Karpas-422 (cell line): ENCODE measurements around the gene SOCS4. TPM values are rescaled to one million over a fixed set of nuclear protein-coding genes. Genes with fewer than 3 reads are reported as not detected.
"Not testable (repeated sequence)": the region's sequence is repeated elsewhere in the genome, so short reads cannot be mapped to it uniquely, and the experiment has no call there.

Experiments
- DNase-seq: peaks from one replicate; pipeline ENCODE4 v3.0.0-alpha.2; 2015
- H2AFZ ChIP-seq: fragments of 200-600 bp; sonication (generic); 2 replicates; pipeline ENCODE4 v1.6.1; 2014; ENCODE audit warnings: antibody characterized with exemption, low read length, mixed read lengths
- H3K27ac ChIP-seq: fragments of 200-600 bp; sonication (generic); 2 replicates; pipeline ENCODE4 v1.5.1; 2014; ENCODE audit warnings: mild to moderate bottlenecking, low read length, moderate library complexity
- H3K27me3 ChIP-seq: fragments of 200-600 bp; sonication (generic); 2 replicates; pipeline ENCODE4 v1.6.1; 2014; ENCODE audit warnings: low read length, mixed read lengths
- H3K36me3 ChIP-seq: fragments of 200-600 bp; sonication (generic); 2 replicates; pipeline ENCODE4 v1.6.1; 2014; ENCODE audit warnings: low read length, mixed read lengths; ENCODE audit not compliant: insufficient read depth
- H3K4me1 ChIP-seq: fragments of 200-600 bp; sonication (generic); 2 replicates; pipeline ENCODE4 v1.6.1; 2014; ENCODE audit warnings: mild to moderate bottlenecking, low read length, mixed read lengths
- H3K4me2 ChIP-seq: fragments of 200-600 bp; sonication (generic); 2 replicates; pipeline ENCODE4 v1.6.1; 2014; ENCODE audit warnings: low read length, low read depth, mild to moderate bottlenecking; ENCODE audit not compliant: poor library complexity, severe bottlenecking
- H3K4me3 ChIP-seq: fragments of 200-600 bp; sonication (generic); 2 replicates; pipeline ENCODE4 v1.5.1; 2014; ENCODE audit warnings: mild to moderate bottlenecking, antibody characterized with exemption, low read length, mixed read lengths
- H3K79me2 ChIP-seq: fragments of 200-600 bp; sonication (generic); 2 replicates; pipeline ENCODE4 v1.6.1; 2014; ENCODE audit warnings: mild to moderate bottlenecking, low read length, mixed read lengths
- H3K9ac ChIP-seq: fragments of 200-600 bp; sonication (generic); 2 replicates; pipeline ENCODE4 v1.6.0; 2014; ENCODE audit warnings: low read length
- H3K9me2 ChIP-seq: fragments of 200-600 bp; sonication (generic), shearing (Covaris generic); replicated peaks from 2 replicates; pipeline ENCODE4 v1.6.0; 2014; ENCODE audit warnings: mild to moderate bottlenecking, low read length, moderate library complexity; ENCODE audit not compliant: insufficient read depth
- H3K9me3 ChIP-seq: fragments of 300-700, 200-600 bp; sonication (generic); 2 replicates; pipeline ENCODE4 v1.6.1; 2014; ENCODE audit warnings: low read length, mixed read lengths
- H4K20me1 ChIP-seq: fragments of 200-600 bp; sonication (generic); 2 replicates; pipeline ENCODE4 v1.6.1; 2014; ENCODE audit warnings: mild to moderate bottlenecking, antibody characterized with exemption, low read length, low read depth; ENCODE audit not compliant: insufficient read depth
- total RNA-seq: library from RNA; depleted of rRNA; stranded (reverse); fragments of >200 nt; shearing (Covaris generic); gene quantifications from 2 replicates; pipeline ENCODE4 v1.2.3, GENCODE V29; 2014; ENCODE audit warnings: low replicate concordance

The SOCS4 gene
- total RNA-seq, 1 experiment from 2014 or later: 50.3 TPM

GRCh38 chr14:55019968-55020554, 7.0 kb upstream of the SOCS4 start:
- no peak overlapping the region for H3K9ac ChIP-seq
- H3K4me2 ChIP-seq: no peak overlapping the region
- peaks cover 4% of the 10 kb centered on the region; the same call in 1 of the 2 replicates for H3K4me1 ChIP-seq
- peaks cover 49% of the 10 kb centered on the region for H3K36me3 ChIP-seq
- H3K4me3 ChIP-seq: no peak overlapping the region
- no peaks in the 10 kb centered on the region for H4K20me1 ChIP-seq
- H3K9me2 ChIP-seq: no peaks in the 10 kb centered on the region
- H3K27ac ChIP-seq: no peak overlapping the region
- no peak overlapping the region for H2AFZ ChIP-seq
- no peaks in the 10 kb centered on the region for H3K9me3 ChIP-seq
- H3K79me2 ChIP-seq: peaks cover 92% of the 10 kb centered on the region
- no peaks in the 10 kb centered on the region for H3K27me3 ChIP-seq
- DNase-seq: no peak

GRCh38 chr14:55024365-55024764, 2.7 kb upstream of the SOCS4 start:
- H3K9ac ChIP-seq, DNase-seq, H3K4me2 ChIP-seq, H2AFZ ChIP-seq, H3K27ac ChIP-seq, H4K20me1 ChIP-seq, H3K4me3 ChIP-seq, H3K27me3 ChIP-seq, H3K9me3 ChIP-seq, H3K9me2 ChIP-seq: not testable (repeated sequence)
- Histone ChIP-seq H3K79me2 (peaks cover 92% of the 10 kb centered on the region), H3K36me3 (peaks cover 42% of the 10 kb centered on the region), H3K4me1 (peaks cover 22% of the 10 kb centered on the region)

GRCh38 chr14:55025948-55026347, 1.1 kb upstream of the SOCS4 start:
- Histone ChIP-seq H3K79me2 (peaks cover 92% of the 10 kb centered on the region), H3K27ac (peak overlapping the region; percentile 66; the same call in 1 of the 2 replicates), H3K9me3 (no peaks in the 10 kb centered on the region), H3K4me2 (peak overlapping the region; percentile 87), H3K27me3 (no peaks in the 10 kb centered on the region), H2AFZ (no peak overlapping the region), H4K20me1 (peaks cover 9% of the 10 kb centered on the region; the same call in 1 of the 2 replicates), H3K4me3 (peak overlapping the region; percentile 70), H3K9ac (peak overlapping the region; percentile 80), H3K4me1 (peaks cover 38% of the 10 kb centered on the region), H3K9me2 (no peaks in the 10 kb centered on the region), H3K36me3 (peaks cover 44% of the 10 kb centered on the region)
- DNase-seq: no peak

GRCh38 chr14:55026441-55026792, 619 bp upstream of the SOCS4 start:
- Histone ChIP-seq H3K9me3 (no peaks in the 10 kb centered on the region), H2AFZ (peak overlapping the region; percentile 41; the same call in 1 of the 2 replicates), H3K9me2 (no peaks in the 10 kb centered on the region), H3K9ac (peak overlapping the region; percentile 80), H3K79me2 (peaks cover 92% of the 10 kb centered on the region), H3K27ac (peak overlapping the region; percentile 66), H3K27me3 (no peaks in the 10 kb centered on the region), H3K4me3 (peak overlapping the region; percentile 70), H3K36me3 (peaks cover 49% of the 10 kb centered on the region), H3K4me1 (peaks cover 42% of the 10 kb centered on the region), H4K20me1 (peaks cover 13% of the 10 kb centered on the region), H3K4me2 (peak overlapping the region; percentile 87)
- no peak for DNase-seq

GRCh38 chr14:55028066-55028465, 1.0 kb downstream of the SOCS4 start:
- H3K4me2 ChIP-seq: peak overlapping the region; percentile 87
- peaks cover 60% of the 10 kb centered on the region for H3K36me3 ChIP-seq
- no peaks in the 10 kb centered on the region for H3K9me3 ChIP-seq
- H3K27ac ChIP-seq: peak overlapping the region; percentile 84
- no peaks in the 10 kb centered on the region for H3K27me3 ChIP-seq
- peaks cover 13% of the 10 kb centered on the region for H4K20me1 ChIP-seq
- H3K9ac ChIP-seq: peak overlapping the region; percentile 80
- H3K79me2 ChIP-seq: peaks cover 92% of the 10 kb centered on the region
- H3K4me1 ChIP-seq: peaks cover 43% of the 10 kb centered on the region
- H2AFZ ChIP-seq: no peak overlapping the region
- peak; percentile 67 for DNase-seq
- H3K4me3 ChIP-seq: peak overlapping the region; percentile 70
- no peaks in the 10 kb centered on the region for H3K9me2 ChIP-seq

- peak overlapping the region; percentile 70 for H3K4me3 ChIP-seq
- H3K4me2 ChIP-seq: peak overlapping the region; percentile 87
- H3K9me2 ChIP-seq: no peaks in the 10 kb centered on the region
- peaks cover 92% of the 10 kb centered on the region for H3K79me2 ChIP-seq
- peaks cover 60% of the 10 kb centered on the region for H3K36me3 ChIP-seq
- peak overlapping the region; percentile 80 for H3K9ac ChIP-seq
- H2AFZ ChIP-seq: no peak overlapping the region
- no peaks in the 10 kb centered on the region for H3K27me3 ChIP-seq
- DNase-seq: peak; percentile 56
- no peaks in the 10 kb centered on the region for H3K9me3 ChIP-seq
- H4K20me1 ChIP-seq: peaks cover 13% of the 10 kb centered on the region
- H3K27ac ChIP-seq: peak overlapping the region; percentile 84
- H3K4me1 ChIP-seq: peaks cover 43% of the 10 kb centered on the region
Measured at GRCh38 chr14:55028476-55028875, 1.4 kb downstream of the SOCS4 start.

GRCh38 chr14:55031190-55031589, 4.2 kb downstream of the SOCS4 start:
- DNase-seq: no peak
- Histone ChIP-seq H4K20me1 (peaks cover 13% of the 10 kb centered on the region), H3K9me2 (no peaks in the 10 kb centered on the region), H3K4me3 (no peak overlapping the region), H3K9me3 (no peaks in the 10 kb centered on the region), H3K79me2 (peaks cover 99% of the 10 kb centered on the region), H3K4me1 (peaks cover 29% of the 10 kb centered on the region), H3K4me2 (no peak overlapping the region), H3K27ac (peak overlapping the region; percentile 84), H2AFZ (no peak overlapping the region), H3K36me3 (peaks cover 71% of the 10 kb centered on the region), H3K27me3 (no peaks in the 10 kb centered on the region), H3K9ac (no peak overlapping the region)

- DNase-seq: peak; percentile 75
- H2AFZ ChIP-seq, H3K27me3 ChIP-seq, H3K9me2 ChIP-seq, H3K9me3 ChIP-seq: not testable (repeated sequence)
- Histone ChIP-seq H4K20me1 (peaks cover 10% of the 10 kb centered on the region; the same call in 1 of the 2 replicates), H3K9ac (peak overlapping the region; percentile 29; the same call in 1 of the 2 replicates), H3K4me3 (peak overlapping the region; percentile 16; the same call in 1 of the 2 replicates), H3K36me3 (peaks cover 79% of the 10 kb centered on the region), H3K4me2 (peak overlapping the region; percentile 49), H3K4me1 (peaks cover 18% of the 10 kb centered on the region), H3K79me2 (peaks cover 93% of the 10 kb centered on the region), H3K27ac (peak overlapping the region; percentile 83)
Measured at GRCh38 chr14:55037995-55038394, 11.0 kb downstream of the SOCS4 start.
